PFSK-1 (cell line): Measurements from ENCODE around the gene TMTC4.

Source experiments
- SIN3A ChIP-seq: IDR thresholded peaks from 2 replicates; pipeline ENCODE4 v1.6.1; 2012; ENCODE audit warnings: mild to moderate bottlenecking, low read length, moderate library complexity, borderline replicate concordance; ENCODE audit not compliant: insufficient read depth
- TF ChIP-seq, protein P1 (sequence below), 2 experiments: IDR thresholded peaks; 2 replicates each; pipeline versions ENCODE4 v1.6.1 to v1.8.0; 2011 to 2012; ENCODE audit warnings: low read depth in 2 of 2, low read length in 2 of 2, control low read depth in 1 of 2, inconsistent platforms in 1 of 2, mild to moderate bottlenecking in 1 of 2, moderate library complexity in 1 of 2; ENCODE audit not compliant: insufficient read depth in 1 of 2

- no peak for TF ChIP-seq SIN3A
- TF ChIP-seq, protein P1, sequence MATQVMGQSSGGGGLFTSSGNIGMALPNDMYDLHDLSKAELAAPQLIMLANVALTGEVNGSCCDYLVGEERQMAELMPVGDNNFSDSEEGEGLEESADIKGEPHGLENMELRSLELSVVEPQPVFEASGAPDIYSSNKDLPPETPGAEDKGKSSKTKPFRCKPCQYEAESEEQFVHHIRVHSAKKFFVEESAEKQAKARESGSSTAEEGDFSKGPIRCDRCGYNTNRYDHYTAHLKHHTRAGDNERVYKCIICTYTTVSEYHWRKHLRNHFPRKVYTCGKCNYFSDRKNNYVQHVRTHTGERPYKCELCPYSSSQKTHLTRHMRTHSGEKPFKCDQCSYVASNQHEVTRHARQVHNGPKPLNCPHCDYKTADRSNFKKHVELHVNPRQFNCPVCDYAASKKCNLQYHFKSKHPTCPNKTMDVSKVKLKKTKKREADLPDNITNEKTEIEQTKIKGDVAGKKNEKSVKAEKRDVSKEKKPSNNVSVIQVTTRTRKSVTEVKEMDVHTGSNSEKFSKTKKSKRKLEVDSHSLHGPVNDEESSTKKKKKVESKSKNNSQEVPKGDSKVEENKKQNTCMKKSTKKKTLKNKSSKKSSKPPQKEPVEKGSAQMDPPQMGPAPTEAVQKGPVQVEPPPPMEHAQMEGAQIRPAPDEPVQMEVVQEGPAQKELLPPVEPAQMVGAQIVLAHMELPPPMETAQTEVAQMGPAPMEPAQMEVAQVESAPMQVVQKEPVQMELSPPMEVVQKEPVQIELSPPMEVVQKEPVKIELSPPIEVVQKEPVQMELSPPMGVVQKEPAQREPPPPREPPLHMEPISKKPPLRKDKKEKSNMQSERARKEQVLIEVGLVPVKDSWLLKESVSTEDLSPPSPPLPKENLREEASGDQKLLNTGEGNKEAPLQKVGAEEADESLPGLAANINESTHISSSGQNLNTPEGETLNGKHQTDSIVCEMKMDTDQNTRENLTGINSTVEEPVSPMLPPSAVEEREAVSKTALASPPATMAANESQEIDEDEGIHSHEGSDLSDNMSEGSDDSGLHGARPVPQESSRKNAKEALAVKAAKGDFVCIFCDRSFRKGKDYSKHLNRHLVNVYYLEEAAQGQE (IDR thresholded peaks at IDR 0.05; ENCODE audit: insufficient read depth in 1 of 2, low read depth in 2 of 2, low read length in 2 of 2), result no peak
Observed at GRCh38 chr13:100619940-100620339, 54.7 kb downstream of the TMTC4 start.
